ENCODE results near the gene PATE4. TPM values are rescaled to one million over a fixed set of nuclear protein-coding genes. Genes with fewer than 3 reads are reported as not detected.
"Not testable (repeated sequence)": the region's sequence is repeated elsewhere in the genome, so short reads cannot be mapped to it uniquely, and the experiment has no call there.

The PATE4 gene
- total RNA-seq, 1 donor from 2014 or later = not detected

DNA sequence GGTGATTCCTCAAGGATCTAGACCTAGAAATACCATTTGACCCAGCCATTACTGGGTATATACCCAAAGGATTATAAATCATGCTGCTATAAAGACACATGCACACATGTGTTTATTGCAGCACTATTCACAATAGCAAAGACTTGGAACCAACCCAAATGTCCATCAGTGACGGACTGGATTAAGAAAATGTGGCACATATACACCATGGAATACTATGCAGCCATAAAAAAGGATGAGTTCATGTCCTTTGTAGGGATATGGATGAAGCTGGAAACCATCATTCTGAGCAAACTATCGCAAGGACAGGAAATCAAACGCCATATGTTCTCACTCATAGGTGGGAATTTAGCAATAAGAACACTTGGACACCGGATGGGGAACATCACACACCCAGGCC, 32.2 kb downstream of the PATE4 start:
- H3K27me3 Mint-ChIP-seq (ENCODE audit: low read depth); H3K4me1 Mint-ChIP-seq; H3K36me3 Mint-ChIP-seq; H3K27ac Mint-ChIP-seq; H3K4me3 Mint-ChIP-seq; DNase-seq (ENCODE audit: low spot score in 2 of 2, unreplicated experiment in 2 of 2): not testable (repeated sequence)
- H3K9me3 Mint-ChIP-seq = peaks cover 12% of the 10 kb centered on the region

DNA sequence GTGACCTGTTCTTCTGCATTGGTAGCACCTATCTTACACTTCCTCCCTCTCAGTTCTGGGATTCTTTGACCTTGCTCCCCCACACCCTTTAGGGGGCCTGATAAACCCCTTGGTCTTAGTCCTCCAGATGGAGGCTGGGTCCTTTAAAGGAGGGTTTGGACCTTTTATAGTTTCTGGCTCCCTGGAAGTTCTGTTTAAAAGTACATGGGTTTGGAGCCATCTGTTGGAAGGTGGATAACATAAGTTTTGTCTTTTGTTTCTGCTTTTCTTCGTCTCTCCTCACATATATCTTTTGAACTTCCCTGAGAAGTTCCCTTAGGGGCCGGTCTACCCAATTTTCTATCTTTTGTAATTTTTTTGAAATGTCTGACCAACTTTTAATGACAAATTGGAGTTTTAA, 36.4 kb downstream of the PATE4 start:
- Mint-ChIP-seq H3K36me3 (peaks cover 3% of the 10 kb centered on the region), H3K27ac (no peak overlapping the region), H3K4me3 (no peak overlapping the region), H3K4me1 (peaks cover 1% of the 10 kb centered on the region), H3K9me3 (peaks cover 15% of the 10 kb centered on the region), H3K27me3 (ENCODE audit: low read depth) (peaks cover 14% of the 10 kb centered on the region)
- TF ChIP-seq CTCF (IDR thresholded peaks at IDR 0.05; ENCODE audit: unreplicated experiment) = no peak
- no peak for DNase-seq (ENCODE audit: low spot score in 2 of 2, unreplicated experiment in 2 of 2)

- no peak for DNase-seq (ENCODE audit: low spot score in 2 of 2, unreplicated experiment in 2 of 2)
Observed at GRCh38 chr11:125871391-125872137, 38.4 kb downstream of the PATE4 start.

DNA sequence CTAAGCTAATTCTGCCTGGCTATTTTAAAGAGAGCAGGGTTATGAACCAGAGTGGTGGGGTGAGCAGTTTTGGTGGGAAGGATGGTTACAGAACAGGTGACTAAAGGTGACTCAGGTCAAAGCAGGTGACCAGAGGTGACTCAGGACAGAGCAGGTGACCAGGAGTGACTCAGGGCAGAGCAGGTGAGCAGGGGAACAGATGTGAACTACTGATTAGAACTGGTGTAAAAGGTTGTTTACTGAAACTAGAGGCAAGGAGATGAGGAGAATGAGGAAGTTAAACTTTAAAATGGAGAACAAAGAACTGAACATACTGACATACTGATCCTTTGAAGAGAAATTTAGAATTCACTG, 39.0 kb downstream of the PATE4 start:
- no peaks in the 10 kb centered on the region for H3K36me3 Mint-ChIP-seq
- DNase-seq (ENCODE audit: low spot score in 2 of 2, unreplicated experiment in 2 of 2) = no peak
- TF ChIP-seq CTCF (IDR thresholded peaks at IDR 0.05; ENCODE audit: unreplicated experiment) = no peak

More at GRCh38 chr11:125871391-125872137, 38.4 kb downstream of the PATE4 start:
- Mint-ChIP-seq H3K9me3 (peaks cover 11% of the 10 kb centered on the region), H3K36me3 (no peaks in the 10 kb centered on the region), H3K27me3 (ENCODE audit: low read depth) (peaks cover 13% of the 10 kb centered on the region), H3K4me3 (no peak overlapping the region), H3K27ac (no peak overlapping the region), H3K4me1 (peaks cover 1% of the 10 kb centered on the region)
- TF ChIP-seq CTCF (IDR thresholded peaks at IDR 0.05; ENCODE audit: unreplicated experiment) = peak; percentile 17

GRCh38 chr11:125873881-125874555, 40.9 kb downstream of the PATE4 start:
- no peak overlapping the region for H3K27ac Mint-ChIP-seq
- H3K4me1 Mint-ChIP-seq = peaks cover 1% of the 10 kb centered on the region
- no peaks in the 10 kb centered on the region for H3K36me3 Mint-ChIP-seq
- TF ChIP-seq CTCF (IDR thresholded peaks at IDR 0.05; ENCODE audit: unreplicated experiment) = no peak
- DNase-seq (ENCODE audit: low spot score in 2 of 2, unreplicated experiment in 2 of 2) = no peak
- peaks cover 11% of the 10 kb centered on the region for H3K9me3 Mint-ChIP-seq
- H3K27me3 Mint-ChIP-seq (ENCODE audit: low read depth) = peaks cover 15% of the 10 kb centered on the region
- H3K4me3 Mint-ChIP-seq = peak overlapping the region; percentile 54

More for the DNA sequence above, 39.0 kb downstream of the PATE4 start:
- Mint-ChIP-seq H3K4me1 (peaks cover 1% of the 10 kb centered on the region), H3K9me3 (peaks cover 11% of the 10 kb centered on the region), H3K27me3 (ENCODE audit: low read depth) (peaks cover 13% of the 10 kb centered on the region), H3K4me3 (no peak overlapping the region), H3K27ac (no peak overlapping the region)

GRCh38 chr11:125874556-125875124, 41.5 kb downstream of the PATE4 start:
- H3K27me3 Mint-ChIP-seq (ENCODE audit: low read depth) = peaks cover 19% of the 10 kb centered on the region
- H3K27ac Mint-ChIP-seq = no peak overlapping the region
- DNase-seq (ENCODE audit: low spot score in 2 of 2, unreplicated experiment in 2 of 2) = peak in 1 of 2 experiments; percentile 62
- peak overlapping the region; percentile 54 for H3K4me3 Mint-ChIP-seq
- peaks cover 11% of the 10 kb centered on the region for H3K9me3 Mint-ChIP-seq
- peaks cover 1% of the 10 kb centered on the region for H3K4me1 Mint-ChIP-seq
- no peaks in the 10 kb centered on the region for H3K36me3 Mint-ChIP-seq
- TF ChIP-seq CTCF (IDR thresholded peaks at IDR 0.05; ENCODE audit: unreplicated experiment) = peak; percentile 56
